ENCODE results near the gene ASAP2. TPM values are rescaled to one million over a fixed set of nuclear protein-coding genes. Genes with fewer than 3 reads are reported as not detected.

ASAP2 gene
- total and polyA plus RNA-seq, 9 of the 15 experiments (the other 6 are each of a cell fraction or from before 2014, with no cell fraction given), result 0.06 to 4.3 (median 3.1) TPM

- TF ChIP-seq FOSL1 (tag; conservative IDR thresholded peaks at IDR 0.05) (0 out of 2 replicates have a peak, but pooled peaks have one; percentile 30), ZNF707 (CRISPR knock-in tag; conservative IDR thresholded peaks at IDR 0.05) (no peak), ZBTB26 (CRISPR knock-in tag; IDR thresholded peaks at IDR 0.05) (no peak), CAMTA2 (CRISPR knock-in tag; conservative IDR thresholded peaks at IDR 0.05) (0 out of 2 replicates have a peak, but pooled peaks have one; percentile 66), CREB1 (IDR thresholded peaks at IDR 0.05) (no peak), CREB1 (CRISPR knock-in tag; IDR thresholded peaks at IDR 0.05) (0 out of 2 replicates have a peak, but pooled peaks have one; percentile 45), YBX1 (IDR thresholded peaks at IDR 0.05) (no peak), ATF1 (CRISPR knock-in tag; IDR thresholded peaks at IDR 0.05) (no peak), ATF1 (tag; IDR thresholded peaks at IDR 0.05) (peak; percentile 48), ZFX (CRISPR knock-in tag; IDR thresholded peaks at IDR 0.05) (peak; percentile 79), MEF2A (IDR thresholded peaks at IDR 0.05; ENCODE audit: control insufficient read depth, low read depth, low read length) (no peak), CTCFL (IDR thresholded peaks at IDR 0.05; ENCODE audit: borderline replicate concordance, insufficient read depth, low read depth, low read length, poor library complexity, severe bottlenecking) (peak; percentile 91), PREB (CRISPR knock-in tag; IDR thresholded peaks at IDR 0.05) (no peak), POLR2A (conservative IDR thresholded peaks at IDR 0.05) (0 out of 2 replicates have a peak, but pooled peaks have one; percentile 37), GABPB2 (CRISPR knock-in tag; conservative IDR thresholded peaks at IDR 0.05) (no peak), SOX6 (IDR thresholded peaks at IDR 0.05) (peak; percentile 57; the same call in 1 of the 2 replicates), ZNF395 (CRISPR knock-in tag; IDR thresholded peaks at IDR 0.05) (0 out of 2 replicates have a peak, but pooled peaks have one; percentile 40), YY1 (IDR thresholded peaks at IDR 0.05; ENCODE audit: borderline replicate concordance in 1 of 3, control insufficient read depth in 1 of 3, extremely low read depth in 1 of 3, insufficient read depth in 3 of 3, insufficient read length in 1 of 3, insufficient replicate concordance in 2 of 3, low read depth in 1 of 3, low read length in 2 of 3) (peak in 2 of 3 experiments; percentile 26 to 48), ZNF175 (CRISPR knock-in tag; IDR thresholded peaks at IDR 0.05; ENCODE audit: low read depth) (no peak), ZFP36 (IDR thresholded peaks at IDR 0.05; ENCODE audit: low read depth, low read length, partially characterized antibody) (peak; percentile 4), ATF7 (IDR thresholded peaks at IDR 0.05) (peak; percentile 66; the same call in 1 of the 2 replicates)
Observed at GRCh38 chr2:9205963-9206948, at the start of gene ASAP2 (continued).
